GM18511 (cell line): ENCODE results near the gene INHBB.
"Not testable (repeated sequence)": the region's sequence is repeated elsewhere in the genome, so short reads cannot be mapped to it uniquely, and the experiment has no call there.

Experiments used
- ATAC-seq: cut with Tn5 transposase; IDR thresholded peaks from one replicate; pipeline ENCODE4 v1.9.1; 2021; ENCODE audit warnings: mild to moderate bottlenecking, moderate library complexity; ENCODE audit not compliant: unreplicated experiment

Gene INHBB

GRCh38 chr2:120316071-120316470 lies 29.9 kb upstream of the INHBB start:
- ATAC-seq = no peak

DNA sequence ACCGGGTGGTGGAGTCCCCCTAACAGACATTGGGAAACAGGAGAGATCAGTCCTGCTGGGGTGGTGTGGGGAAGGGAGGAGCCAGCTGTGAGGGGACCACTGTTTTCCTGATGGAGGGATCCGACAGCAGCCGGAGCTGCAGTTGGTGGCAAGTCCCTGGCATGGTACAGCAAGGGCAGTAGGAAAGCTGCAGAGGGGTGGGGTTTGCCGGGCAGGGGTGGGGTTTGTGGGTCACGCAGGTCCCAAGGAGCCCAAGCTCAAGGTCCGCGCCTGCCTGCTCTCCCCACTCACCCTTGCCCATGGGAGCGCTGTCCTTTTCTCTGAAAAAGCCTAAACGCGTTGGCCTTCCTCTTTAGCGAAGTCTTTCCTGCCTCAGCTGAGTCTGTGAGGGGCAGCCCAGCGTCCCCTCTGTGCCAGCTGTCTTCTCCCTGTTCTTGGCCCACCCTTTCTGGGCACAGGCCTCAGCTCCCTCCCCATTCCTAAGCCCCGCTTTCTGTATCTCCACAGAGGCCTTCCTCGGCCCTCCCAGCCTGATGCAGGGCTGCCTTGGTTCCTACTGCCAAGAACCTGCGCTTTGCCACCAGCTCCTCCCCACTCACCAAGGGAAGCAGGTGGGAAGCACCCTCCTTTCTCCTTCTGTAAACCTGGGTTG lies 29.3 kb upstream of the INHBB start:
- ATAC-seq = no peak

DNA sequence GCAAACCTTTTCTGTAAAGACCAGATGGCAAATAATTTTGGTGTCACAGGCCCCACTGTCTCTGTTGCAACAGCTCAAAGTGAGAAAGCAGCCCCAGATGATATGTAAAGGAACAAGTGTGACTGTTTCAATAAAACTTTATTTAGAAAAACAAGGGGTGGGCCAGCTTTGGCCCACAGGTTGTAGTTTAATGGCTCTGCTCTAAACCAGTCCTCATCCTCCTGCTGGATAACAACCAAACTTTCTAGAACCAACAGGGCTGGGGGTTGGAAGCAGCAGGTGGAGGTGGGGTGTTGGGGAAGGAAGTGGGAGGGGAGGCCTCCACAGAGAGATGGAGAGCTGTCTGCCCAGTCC lies 28.8 kb upstream of the INHBB start:
- ATAC-seq = no peak

- no peak for ATAC-seq
Observed at GRCh38 chr2:120317916-120318315, 28.0 kb upstream of the INHBB start.

DNA sequence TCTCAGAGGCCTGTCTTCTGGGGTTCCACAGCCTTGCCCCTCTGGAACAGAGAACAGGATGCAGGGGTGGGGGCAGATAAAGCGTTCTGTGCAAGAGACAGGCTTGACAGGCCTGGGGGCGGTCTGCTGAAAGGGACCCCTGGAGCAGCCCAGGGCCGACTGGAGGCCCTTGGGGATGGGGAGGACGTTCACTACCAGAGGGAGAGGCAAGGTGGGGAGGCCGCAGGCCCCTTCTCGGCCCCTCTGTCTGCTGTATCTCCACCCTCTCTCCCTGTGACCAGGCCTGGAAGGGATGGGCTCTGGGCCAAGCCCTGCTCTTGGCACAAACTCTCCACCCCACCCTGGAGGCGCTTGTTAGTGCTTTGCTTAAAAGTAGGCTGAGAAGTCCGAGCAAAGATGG lies 27.3 kb upstream of the INHBB start:
- ATAC-seq = no peak

DNA sequence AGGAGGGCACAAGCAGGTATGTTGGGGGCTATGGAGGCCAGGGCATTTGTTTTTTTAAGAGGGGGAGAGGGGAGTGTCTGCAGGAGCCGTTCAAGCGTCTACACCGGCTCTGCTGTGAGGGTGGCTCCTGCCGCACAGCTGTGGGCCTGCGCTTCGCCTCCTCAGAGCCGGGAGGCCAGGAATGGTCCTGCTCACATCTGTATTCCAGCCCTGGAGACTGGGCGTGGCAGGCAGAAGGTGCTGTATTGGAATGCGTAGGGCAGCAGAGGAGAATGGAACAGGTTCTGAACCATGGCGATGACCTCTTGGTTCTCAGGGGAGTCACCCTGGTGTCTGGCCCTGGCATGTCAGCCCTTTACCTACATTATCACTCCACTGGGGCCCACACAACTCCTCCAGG lies 26.8 kb upstream of the INHBB start:
- no peak for ATAC-seq

DNA sequence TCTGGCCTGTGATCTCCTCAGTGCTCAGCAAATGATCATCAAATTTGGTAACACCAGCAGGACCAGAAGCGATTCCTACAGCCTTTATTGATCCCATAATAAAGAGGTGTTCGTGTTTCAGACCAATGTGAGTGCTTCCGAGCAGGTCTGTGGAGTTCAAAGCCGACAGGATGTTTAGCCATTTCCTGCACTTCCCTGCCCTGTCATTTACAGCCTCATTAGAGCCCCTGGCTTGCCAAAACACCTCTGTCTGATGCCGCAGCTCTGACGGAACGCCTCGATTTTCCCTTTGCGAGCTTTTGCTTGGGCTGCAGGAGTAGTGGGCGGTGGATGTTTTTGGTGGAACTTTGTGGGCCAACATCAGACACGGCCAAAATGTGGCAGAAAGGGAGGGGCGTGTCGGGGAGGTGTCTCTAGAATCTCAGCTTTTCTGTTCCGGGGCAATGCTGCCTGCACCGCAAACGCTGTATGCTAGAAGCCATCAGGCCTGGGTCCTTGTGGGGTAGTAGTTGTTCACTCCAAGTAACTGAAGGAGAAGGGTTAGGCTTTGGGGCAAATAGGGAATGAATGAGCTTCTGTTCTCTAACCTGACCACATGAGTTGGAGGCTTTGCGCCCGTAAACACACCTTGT lies 26.1 kb upstream of the INHBB start:
- no peak for ATAC-seq

- ATAC-seq = no peak
Observed at GRCh38 chr2:120320318-120320851, 25.6 kb upstream of the INHBB start.

- not testable (repeated sequence) for ATAC-seq
Observed at GRCh38 chr2:120320887-120321556, 24.9 kb upstream of the INHBB start.

DNA sequence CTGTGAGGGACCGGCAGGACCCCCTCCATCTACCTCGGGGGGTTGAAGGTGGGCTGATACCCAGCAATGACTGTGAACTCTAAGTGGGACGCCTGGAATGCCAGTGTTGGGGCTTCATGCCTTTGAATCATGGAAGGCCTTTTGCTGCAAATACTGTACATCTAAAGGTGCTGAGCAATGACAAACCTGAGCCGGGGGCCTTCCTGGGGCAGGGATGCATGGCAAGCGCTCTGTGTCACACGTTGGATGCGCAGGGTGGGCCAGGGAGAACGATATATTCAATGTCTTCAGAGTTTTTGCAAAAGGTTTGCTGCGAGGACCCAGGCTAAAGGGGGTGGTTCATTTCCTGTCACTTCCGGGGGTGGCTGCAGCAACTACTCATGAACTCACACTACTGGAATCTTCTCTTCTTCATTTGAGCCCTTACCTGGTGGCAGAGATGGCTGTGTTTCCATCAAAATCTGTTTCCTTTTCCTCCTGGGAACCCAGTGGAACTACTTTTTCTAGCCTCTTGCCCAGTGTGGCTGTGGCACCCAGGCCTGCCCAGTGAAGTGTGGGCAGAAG lies 24.1 kb upstream of the INHBB start:
- no peak for ATAC-seq

DNA sequence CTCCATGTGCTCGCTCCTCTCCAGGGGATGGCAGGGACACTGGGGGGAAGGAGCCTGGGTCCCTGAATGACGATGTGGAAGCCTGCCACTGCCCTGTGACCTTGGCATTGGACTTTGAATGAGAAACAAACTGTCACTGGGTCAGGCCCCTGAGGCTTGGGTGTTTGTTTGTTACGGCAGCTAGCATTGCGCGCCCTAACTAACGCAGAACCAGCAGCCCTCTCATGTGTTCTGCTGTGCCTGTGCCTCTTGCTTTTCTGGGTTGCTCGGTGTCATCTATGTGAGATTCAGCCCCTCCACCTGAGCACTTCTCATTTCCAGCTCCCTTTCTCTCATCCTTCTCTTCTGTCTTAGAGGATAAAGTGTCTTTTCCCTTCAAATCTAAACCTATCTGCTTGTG lies 23.6 kb upstream of the INHBB start:
- no peak for ATAC-seq

DNA sequence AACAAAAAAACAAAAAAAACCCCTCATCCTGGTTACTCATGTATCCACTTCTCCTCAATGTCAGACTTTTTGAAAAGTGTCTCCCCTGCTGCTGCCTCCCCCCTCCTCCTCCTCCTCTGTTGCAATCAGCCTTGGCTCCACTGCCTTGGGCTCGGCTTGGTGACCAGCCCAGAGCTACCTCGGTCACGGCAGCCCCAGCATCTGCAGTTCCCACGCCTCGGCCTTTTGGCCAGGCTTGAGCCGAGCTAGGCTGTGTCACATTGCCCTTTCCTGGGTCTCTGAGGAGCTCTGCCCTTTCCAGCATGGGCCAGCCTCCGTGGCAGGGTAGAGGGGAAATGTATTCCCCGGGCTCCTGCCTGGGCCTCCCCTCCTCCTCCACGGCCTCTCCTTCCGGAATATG lies 22.7 kb upstream of the INHBB start:
- ATAC-seq = no peak

DNA sequence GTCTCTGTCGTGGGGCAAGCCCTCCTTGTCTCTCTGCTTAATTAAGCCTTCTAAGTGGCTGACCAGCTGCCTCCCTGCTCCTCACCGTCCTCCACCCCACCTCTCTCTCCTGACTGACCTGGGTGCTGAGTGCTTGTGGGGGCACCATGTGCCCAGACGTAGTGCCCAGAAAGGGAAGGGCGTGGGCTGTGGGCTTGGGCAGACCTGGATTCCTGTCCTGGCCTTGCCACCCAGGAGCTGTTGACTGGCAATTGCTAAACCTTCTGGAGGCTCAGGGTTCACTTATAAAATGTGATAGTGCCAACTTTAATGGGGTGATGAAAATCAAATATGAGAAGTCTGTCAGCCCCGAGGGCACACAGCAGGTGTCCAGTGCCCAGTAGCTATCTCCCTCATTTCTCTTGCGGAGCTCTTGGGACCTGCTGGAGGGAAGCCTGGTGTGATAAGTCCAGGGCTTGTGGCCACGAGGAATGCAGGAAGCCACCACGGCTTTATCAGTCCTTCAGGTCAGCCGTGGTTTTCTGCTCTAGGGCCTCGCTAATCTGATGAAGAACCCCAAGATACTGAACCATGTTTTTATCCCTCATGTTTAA lies 22.0 kb upstream of the INHBB start:
- ATAC-seq = no peak

DNA sequence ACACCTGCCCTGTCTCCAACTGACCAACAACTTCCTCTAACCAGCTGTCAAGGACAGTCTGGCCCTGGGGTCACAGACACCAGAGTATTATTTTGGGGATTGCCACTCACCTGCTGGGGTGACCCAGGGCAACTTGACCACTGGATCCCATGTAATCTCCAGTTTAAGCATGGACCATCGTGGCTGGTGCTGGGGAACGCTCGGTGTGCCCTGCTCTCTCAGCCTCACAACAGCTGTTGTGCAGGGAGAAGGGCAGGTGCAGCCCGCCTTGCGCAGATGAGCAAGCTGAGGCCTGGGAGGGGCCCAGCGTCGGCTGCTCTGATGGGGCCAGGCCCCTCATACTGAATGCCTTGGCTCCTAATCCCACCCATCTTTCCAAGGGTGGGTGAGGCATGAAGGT lies 21.0 kb upstream of the INHBB start:
- ATAC-seq = no peak

GRCh38 chr2:120326066-120326465 lies 19.9 kb upstream of the INHBB start:
- ATAC-seq = no peak

DNA sequence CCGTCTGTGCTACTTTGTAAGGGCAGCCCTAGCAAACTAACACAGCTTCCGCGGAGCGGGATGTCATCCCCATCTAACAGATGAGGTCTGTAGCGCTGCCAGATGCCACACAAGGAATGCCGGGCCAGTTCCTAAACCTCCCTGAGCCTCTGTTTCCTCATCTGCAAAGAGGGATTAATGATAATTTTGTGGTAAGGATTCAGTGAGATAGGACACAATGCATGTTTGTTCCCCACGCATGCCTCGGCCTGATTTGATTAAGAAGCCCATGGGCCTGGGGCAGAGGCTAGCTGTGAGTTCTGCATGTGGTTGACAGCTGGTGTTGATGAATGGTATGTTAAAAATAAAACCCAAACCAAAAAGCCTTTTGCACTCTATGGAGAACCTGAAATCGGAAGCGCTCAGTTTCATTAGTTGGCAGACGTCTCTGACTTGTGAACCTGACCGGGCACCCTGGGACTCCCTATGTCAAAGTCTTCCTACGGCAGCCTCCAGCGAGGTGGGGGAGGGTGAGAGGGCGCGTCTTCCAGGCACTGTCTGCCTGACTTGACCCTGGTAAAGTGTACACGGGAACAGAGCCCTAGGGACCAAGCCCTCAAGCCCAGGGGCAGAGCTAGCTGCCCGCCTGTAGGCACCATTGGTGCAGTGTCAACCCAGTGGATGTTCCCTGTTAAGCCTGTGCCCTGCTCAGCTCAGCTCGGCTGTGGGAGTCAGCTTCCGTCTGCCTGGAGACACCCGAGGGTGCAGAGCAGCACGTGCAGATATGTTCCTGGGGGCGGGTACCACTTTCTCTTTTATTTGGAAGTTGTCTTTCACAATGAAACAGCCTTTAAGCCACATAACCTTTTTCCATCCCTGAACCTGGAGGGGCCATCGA lies 14.8 kb upstream of the INHBB start:
- no peak for ATAC-seq

DNA sequence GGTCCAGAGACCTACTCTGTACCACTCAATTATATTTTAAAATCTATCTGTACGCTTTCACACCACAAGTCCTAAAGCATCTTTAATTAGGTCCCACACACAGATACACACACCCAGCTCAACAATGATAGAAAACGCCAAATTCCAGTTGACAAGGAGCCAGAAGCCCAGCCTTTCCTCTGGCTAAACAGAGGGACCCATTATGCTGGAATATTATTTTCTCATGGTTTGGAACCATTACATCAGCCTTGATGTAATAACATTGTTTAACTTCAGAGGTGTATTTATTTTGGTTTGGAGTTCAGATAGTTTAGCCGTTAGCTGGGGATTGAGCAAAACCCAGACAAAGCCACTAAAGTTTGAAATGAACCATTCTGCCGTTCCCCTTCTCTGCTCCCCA lies 14.0 kb upstream of the INHBB start:
- no peak for ATAC-seq

DNA sequence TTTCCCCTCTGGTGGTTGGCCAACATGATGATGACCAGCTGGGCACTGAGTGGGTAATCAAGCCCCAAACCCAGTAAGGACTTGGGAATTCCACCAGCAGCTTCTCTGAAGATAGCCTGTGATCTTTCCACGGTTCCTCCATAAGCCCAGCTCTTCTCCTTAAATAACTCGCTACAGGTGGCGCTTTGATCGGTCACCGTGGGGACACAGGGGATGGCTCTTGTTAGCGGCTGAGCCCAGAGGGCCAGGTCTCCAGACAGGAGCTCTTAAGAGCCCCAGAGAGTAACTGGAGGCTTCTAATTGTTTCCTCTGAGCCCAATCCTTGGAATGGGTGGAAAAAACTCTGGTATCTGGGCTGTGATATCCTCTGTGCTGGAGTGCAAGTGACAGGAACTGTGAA lies 13.6 kb upstream of the INHBB start:
- ATAC-seq = no peak

DNA sequence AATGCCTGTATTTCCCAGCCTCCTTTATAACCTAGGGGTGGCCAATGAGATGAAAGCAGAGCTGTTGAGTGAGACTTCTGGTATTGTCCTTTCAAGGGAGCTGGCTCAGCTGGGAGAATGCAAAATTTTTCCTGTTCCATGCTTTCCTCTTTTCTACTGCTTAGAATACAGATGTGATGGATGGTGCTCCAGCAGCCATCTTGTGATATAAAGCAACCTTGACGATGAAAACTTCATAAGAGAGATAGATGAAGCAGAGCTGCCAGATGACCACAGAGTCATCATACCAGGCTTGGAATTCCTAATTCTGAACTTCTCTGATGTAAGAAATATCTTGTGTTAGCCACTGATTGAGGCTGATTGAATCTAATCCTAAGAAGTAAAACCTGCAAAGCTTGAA lies 11.9 kb upstream of the INHBB start:
- no peak for ATAC-seq

- ATAC-seq = no peak
Observed at GRCh38 chr2:120336749-120337148, 9.2 kb upstream of the INHBB start.

- ATAC-seq = no peak
Observed at GRCh38 chr2:120338015-120338414, 7.9 kb upstream of the INHBB start.
